IMR-90 (cell line): ENCODE data around the gene SV2A. TPM values are rescaled to one million over a fixed set of nuclear protein-coding genes. Genes with fewer than 3 reads are reported as not detected.

Experiments
- ATAC-seq: fragments of 200-7000 bp; cut with Tn5 transposase; 2 replicates; pipeline ENCODE4 v1.9.1; 2020; ENCODE audit warnings: low read depth, mild to moderate bottlenecking, moderate library complexity
- BruUV-seq: library from RNA; stranded (reverse); fragments of 400-500 nt; replicated peaks from 2 replicates; lab custom pipeline; 2021; lab: Mats Ljungman, UMichigan
- CTCF ChIA-PET: fragments of 300-600 bp; formaldehyde crosslinking; extraction: SDS; loops from one replicate; lab custom pipeline; 2021; ENCODE audit warnings: antibody characterized with exemption; lab: Yijun Ruan, JAX
- POLR2A ChIA-PET: fragments of 300-600 bp; sonication (Branson Sonifier 250); formaldehyde crosslinking; loops from one replicate; lab custom pipeline; 2022; ENCODE audit warnings: antibody characterized with exemption; ENCODE audit not compliant: unreplicated experiment; lab: Charles Lee
- DNase-seq: peaks from one replicate; pipeline ENCODE4 v3.0.0; 2013
- H2AFZ ChIP-seq: replicated peaks from 2 replicates; pipeline ENCODE3; 2013; ENCODE audit warnings: low read length, mild to moderate bottlenecking; ENCODE audit not compliant: poor library complexity
- H2AK5ac ChIP-seq: 2 replicates; pipeline ENCODE4 v1.6.1; 2013; ENCODE audit warnings: low read depth, low read length, inconsistent platforms
- H2AK9ac ChIP-seq: replicated peaks from 2 replicates; pipeline ENCODE3; 2013; ENCODE audit warnings: mild to moderate bottlenecking, low read depth, low read length, moderate library complexity; ENCODE audit not compliant: poor library complexity
- H2BK120ac ChIP-seq: 2 replicates; pipeline ENCODE4 v1.6.1; 2013; ENCODE audit warnings: low read depth, low read length, inconsistent platforms
- H2BK15ac ChIP-seq: 3 replicates; pipeline ENCODE4 v1.6.1; 2013; ENCODE audit warnings: low read depth, low read length, inconsistent platforms
- H2BK20ac ChIP-seq: 2 replicates; pipeline ENCODE4 v1.6.1; 2013; ENCODE audit warnings: low read depth, mild to moderate bottlenecking, inconsistent platforms, low read length, moderate library complexity
- H2BK5ac ChIP-seq: 2 replicates; pipeline ENCODE4 v1.6.1; 2013; ENCODE audit warnings: mild to moderate bottlenecking, low read depth, low read length, inconsistent platforms; ENCODE audit not compliant: poor library complexity, severe bottlenecking
- H3K14ac ChIP-seq: replicated peaks from 2 replicates; pipeline ENCODE4 v1.6.1; 2013; ENCODE audit warnings: low read depth, low read length, inconsistent platforms
- H3K18ac ChIP-seq: 2 replicates; pipeline ENCODE4 v1.6.1; 2013; ENCODE audit warnings: low read depth, low read length, control low read depth
- H3K23ac ChIP-seq: 2 replicates; pipeline ENCODE4 v1.6.1; 2013; ENCODE audit warnings: low read depth, low read length, inconsistent platforms
- H3K27ac ChIP-seq: 2 replicates; pipeline ENCODE4 v1.5.1; 2013; ENCODE audit warnings: mild to moderate bottlenecking, control low read depth, low read length; ENCODE audit not compliant: insufficient read depth
- H3K27me3 ChIP-seq: 2 replicates; pipeline ENCODE4 v1.6.1; 2013; ENCODE audit warnings: low read length; ENCODE audit not compliant: control insufficient read depth, insufficient read depth
- H3K36me3 ChIP-seq: 2 replicates; pipeline ENCODE4 v1.6.1; 2013; ENCODE audit warnings: low read length, mixed read lengths; ENCODE audit not compliant: control insufficient read depth, insufficient read depth
- H3K4ac ChIP-seq: 2 replicates; pipeline ENCODE4 v1.6.1; 2013; ENCODE audit warnings: low read depth, low read length, inconsistent platforms
- H3K4me1 ChIP-seq: 2 replicates; pipeline ENCODE4 v1.6.1; 2013; ENCODE audit warnings: low read length, mixed read lengths; ENCODE audit not compliant: control insufficient read depth, insufficient read depth
- H3K4me2 ChIP-seq: 2 replicates; pipeline ENCODE4 v1.6.1; 2013; ENCODE audit warnings: low read depth, mild to moderate bottlenecking, control low read depth, low read length, moderate library complexity
- H3K4me3 ChIP-seq: 2 replicates; pipeline ENCODE4 v1.5.1; 2013; ENCODE audit warnings: low read depth, mild to moderate bottlenecking, control low read depth, low read length, moderate library complexity; ENCODE audit not compliant: insufficient read depth
- H3K56ac ChIP-seq: 2 replicates; pipeline ENCODE4 v1.6.1; 2013; ENCODE audit warnings: low read length, inconsistent platforms; ENCODE audit not compliant: insufficient read depth; ENCODE audit errors: extremely low read depth
- H3K79me1 ChIP-seq, 2 experiments: 2 replicates each; pipeline ENCODE4 v1.6.1; 2013; ENCODE audit warnings: low read length in 2 of 2, inconsistent platforms in 1 of 2, low read depth in 1 of 2
- H3K9ac ChIP-seq: 2 replicates; pipeline ENCODE4 v1.6.1; 2013; ENCODE audit warnings: low read depth, low read length, control low read depth
- H3K9me1 ChIP-seq: 2 replicates; pipeline ENCODE4 v1.6.1; 2013; ENCODE audit warnings: low read length, inconsistent platforms; ENCODE audit not compliant: insufficient read depth
- H3K9me3 ChIP-seq: 2 replicates; pipeline ENCODE4 v1.6.1; 2013; ENCODE audit warnings: low read length; ENCODE audit not compliant: control insufficient read depth, insufficient read depth
- H4K20me1 ChIP-seq: 2 replicates; pipeline ENCODE4 v1.6.1; 2013; ENCODE audit warnings: low read length, inconsistent platforms; ENCODE audit not compliant: insufficient read depth
- H4K5ac ChIP-seq: 2 replicates; pipeline ENCODE4 v1.6.1; 2013; ENCODE audit warnings: mild to moderate bottlenecking, low read depth, low read length, control low read depth
- H4K8ac ChIP-seq, 2 experiments: 2 replicates each; pipeline ENCODE4 v1.6.1; 2013; ENCODE audit warnings: low read depth in 2 of 2, low read length in 2 of 2, control low read depth in 1 of 2, inconsistent platforms in 1 of 2
- H4K91ac ChIP-seq: 2 replicates; pipeline ENCODE4 v1.6.1; 2013; ENCODE audit warnings: low read depth, low read length, inconsistent platforms; ENCODE audit not compliant: insufficient read depth
- BHLHE40 ChIP-seq: fragments of 150-350 bp; IDR thresholded peaks from 2 replicates; pipeline ENCODE4 v1.6.1; 2016; ENCODE audit warnings: mild to moderate bottlenecking, low read depth, low read length
- CEBPB ChIP-seq: IDR thresholded peaks from 2 replicates; pipeline ENCODE4 v1.6.1; 2012; ENCODE audit warnings: low read depth, low read length, improper control_type of control experiment
- FOS ChIP-seq: fragments of 150-350 bp; IDR thresholded peaks from 2 replicates; pipeline ENCODE4 v1.6.1; 2016; ENCODE audit warnings: low read depth, low read length
- MAFK ChIP-seq: IDR thresholded peaks from 2 replicates; pipeline ENCODE4 v1.6.1; 2012; ENCODE audit warnings: low read depth, low read length, improper control_type of control experiment
- POLR2A ChIP-seq: IDR thresholded peaks from 2 replicates; pipeline ENCODE4 v1.6.1; 2012; ENCODE audit warnings: mild to moderate bottlenecking, low read depth, low read length
- RAD21 ChIP-seq: IDR thresholded peaks from 2 replicates; pipeline ENCODE4 v1.6.1; 2012; ENCODE audit warnings: low read length, improper control_type of control experiment
- RCOR1 ChIP-seq: IDR thresholded peaks from 2 replicates; pipeline ENCODE4 v1.6.1; 2012; ENCODE audit warnings: mild to moderate bottlenecking, low read length, improper control_type of control experiment; ENCODE audit not compliant: insufficient replicate concordance
- SMC3 ChIP-seq: fragments of 150-350 bp; IDR thresholded peaks from 2 replicates; pipeline ENCODE4 v1.6.1; 2016; ENCODE audit warnings: low read depth, mild to moderate bottlenecking, antibody characterized with exemption, low read length, moderate library complexity
- USF2 ChIP-seq: fragments of 150-350 bp; IDR thresholded peaks from 2 replicates; pipeline ENCODE4 v1.6.1; 2017; ENCODE audit warnings: mild to moderate bottlenecking, antibody characterized with exemption, low read length, low read depth
- WGBS, 2 experiments: methylation state at CpG; one replicate each; pipeline versions ENCODE4 v1.1.5 to v1.1.7; 2013; ENCODE audit warnings: missing lambda C conversion rate in 2 of 2; ENCODE audit not compliant: insufficient read length in 1 of 2; ENCODE audit errors: extremely low coverage in 2 of 2; 5-methylcytosine and 5-hydroxymethylcytosine counted together
- dilution Hi-C: fragments of 300-500 bp; cut with HindIII; formaldehyde crosslinking; loops from one replicate; pipeline ENCODE4 v1.14.3; 2018; ENCODE audit warnings: low sequenced_read_pairs; ENCODE audit not compliant: unreplicated experiment
- in situ Hi-C: fragments of 300-500 bp; cut with MboI; formaldehyde crosslinking; loops from 3 replicates; pipeline ENCODE4 v1.14.3; 2019; ENCODE audit warnings: low sequenced_read_pairs, inconsistent platforms, mixed read lengths
- intact Hi-C: fragments of 100-400 bp; cut with micrococcal nuclease; formaldehyde crosslinking; loops from 2 replicates; pipeline ENCODE4 v1.10.0; 2022
- polyA plus RNA-seq, 3 experiments: library from polyadenylated mRNA; depleted of rRNA; stranded (reverse); fragments of >200 nt; gene quantifications; 2 replicates each; pipeline ENCODE4 v1.2.3, GENCODE V29; 2012; ENCODE audit warnings: low replicate concordance in 1 of 3
- total RNA-seq: library from RNA; depleted of rRNA; stranded (reverse); fragments of >200 nt; gene quantifications from 2 replicates; pipeline ENCODE4 v1.2.3, GENCODE V29; 2012

The SV2A gene
- total and polyA plus RNA-seq, 2 of the 4 experiments (the other 2 are of a cell fraction) = 15.4 to 19.6 TPM

- H2BK5ac ChIP-seq = no peak overlapping the region
- H3K9ac ChIP-seq = no peak overlapping the region
- H2BK120ac ChIP-seq = no peak overlapping the region
- no peak overlapping the region for H2AK9ac ChIP-seq
- peaks cover 26 to 65% of the 10 kb centered on the region in 2 experiments for H3K79me1 ChIP-seq
- no peak overlapping the region for H4K91ac ChIP-seq
- H3K4me1 ChIP-seq = peaks cover 5% of the 10 kb centered on the region
- no peak overlapping the region for H4K5ac ChIP-seq
- no peak overlapping the region for H3K23ac ChIP-seq
- in situ Hi-C loops = no loop called here
- dilution Hi-C loops = no loop called here
- no peaks in the 10 kb centered on the region for H3K27me3 ChIP-seq
- no peak overlapping the region for H3K4ac ChIP-seq
- intact Hi-C loops = no loop called here
- H3K4me3 ChIP-seq = no peak overlapping the region
- no peak overlapping the region for H2BK15ac ChIP-seq
- ChIA-PET CTCF (no interaction called here), POLR2A (no interaction called here)
- H3K56ac ChIP-seq = no peak overlapping the region
- no peak for TF ChIP-seq BHLHE40
- no peak for TF ChIP-seq FOS
- TF ChIP-seq RAD21 = no peak
- TF ChIP-seq MAFK = no peak
- TF ChIP-seq RCOR1 = no peak
- no peak for TF ChIP-seq POLR2A
- TF ChIP-seq CEBPB = no peak
- TF ChIP-seq USF2 = no peak
- no peak for TF ChIP-seq SMC3
- H3K9me1 ChIP-seq = peaks cover 22% of the 10 kb centered on the region
- no peak overlapping the region for H2AFZ ChIP-seq
- H3K18ac ChIP-seq = no peak overlapping the region
- BruUV-seq = no TSS peak
- H3K36me3 ChIP-seq = peaks cover 29% of the 10 kb centered on the region
- H3K14ac ChIP-seq = no peak overlapping the region
- no peak overlapping the region for H3K4me2 ChIP-seq
- H4K8ac ChIP-seq = no peak overlapping the region
- ATAC-seq = no peak
- no peak overlapping the region for H3K27ac ChIP-seq
- H2AK5ac ChIP-seq = no peak overlapping the region
- no peak overlapping the region for H2BK20ac ChIP-seq
- H4K20me1 ChIP-seq = peaks cover 8% of the 10 kb centered on the region; the same call in 1 of the 2 replicates
- no CpG with 5 or more reads among the region's 2 CpGs for WGBS, 2 experiments
- no peaks in the 10 kb centered on the region for H3K9me3 ChIP-seq
- no peak for DNase-seq
Measured at GRCh38 chr1:149929856-149930255, 12.2 kb upstream of the SV2A start.
